H1 (cell line): ENCODE results near the gene SORBS1. TPM values are rescaled to one million over a fixed set of nuclear protein-coding genes. Genes with fewer than 3 reads are reported as not detected.

Experiments
- BRCA1 ChIP-seq: IDR thresholded peaks from 2 replicates; pipeline ENCODE4 v1.6.1; 2012; ENCODE audit warnings: low read depth, low read length, improper control_type of control experiment
- CBX8 ChIP-seq: fragments of 300-800, 300-1000 bp; sonication (generic); IDR thresholded peaks from 2 replicates; pipeline ENCODE4 v1.7.1; 2016; ENCODE audit warnings: low read depth, low read length, borderline replicate concordance
- CHD2 ChIP-seq: IDR thresholded peaks from 2 replicates; pipeline ENCODE4 v1.6.1; 2012; ENCODE audit warnings: low read length, improper control_type of control experiment
- CREB1 ChIP-seq: IDR thresholded peaks from 2 replicates; pipeline ENCODE4 v1.6.1; 2012; ENCODE audit warnings: inconsistent platforms
- CTBP2 ChIP-seq: IDR thresholded peaks from 2 replicates; pipeline ENCODE4 v1.7.0; 2011; ENCODE audit warnings: borderline replicate concordance, mild to moderate bottlenecking, moderate library complexity, mixed read lengths, low read length; ENCODE audit not compliant: insufficient read depth, insufficient read length
- EZH2 ChIP-seq: fragments of 200-600 bp; sonication (generic); IDR thresholded peaks from 2 replicates; pipeline ENCODE4 v1.7.1; 2012; ENCODE audit warnings: low read depth, mild to moderate bottlenecking, moderate library complexity, low read length, inconsistent platforms; ENCODE audit not compliant: severe bottlenecking
- HDAC2 ChIP-seq, 2 experiments: fragments of 300-600 bp in 1 of 2; sonication (generic) in 1 of 2; IDR thresholded peaks; 2 replicates each; pipeline ENCODE4 v1.6.1; 2011 to 2012; ENCODE audit warnings: low read depth in 2 of 2, low read length in 2 of 2, mild to moderate bottlenecking in 2 of 2, moderate library complexity in 2 of 2, borderline replicate concordance in 1 of 2, inconsistent platforms in 1 of 2
- HDAC6 ChIP-seq: IDR thresholded peaks from one replicate; pipeline ENCODE4 v1.7.1; 2012; ENCODE audit warnings: low read depth, mild to moderate bottlenecking, inconsistent platforms, low read length, moderate library complexity
- JUND ChIP-seq: IDR thresholded peaks from 2 replicates; pipeline ENCODE4 v1.6.1; 2011; ENCODE audit warnings: mild to moderate bottlenecking, improper control_type of control experiment, low read length
- KDM5A ChIP-seq: fragments of 200-600 bp; IDR thresholded peaks from 2 replicates; pipeline ENCODE4 v1.7.1; 2012; ENCODE audit warnings: mild to moderate bottlenecking, low read length, inconsistent platforms, mixed read lengths
- MAFK ChIP-seq: IDR thresholded peaks from 2 replicates; pipeline ENCODE4 v1.6.1; 2012; ENCODE audit warnings: low read depth, mild to moderate bottlenecking, improper control_type of control experiment, low read length
- NRF1 ChIP-seq: IDR thresholded peaks from 2 replicates; pipeline ENCODE4 v1.6.1; 2011; ENCODE audit warnings: mild to moderate bottlenecking, low read depth, low read length, improper control_type of control experiment
- PHF8 ChIP-seq: fragments of 200-600 bp; sonication (generic); conservative IDR thresholded peaks from 2 replicates; pipeline ENCODE4 v1.7.1; 2012; ENCODE audit warnings: low read depth, mild to moderate bottlenecking, inconsistent platforms, low read length, moderate library complexity
- RFX5 ChIP-seq: IDR thresholded peaks from 2 replicates; pipeline ENCODE4 v1.6.1; 2011; ENCODE audit warnings: low read depth, low read length, improper control_type of control experiment, borderline replicate concordance
- RNF2 ChIP-seq: fragments of 200-900, 300-1000 bp; sonication (generic); IDR thresholded peaks from 2 replicates; pipeline ENCODE4 v1.7.1; 2016; ENCODE audit warnings: borderline replicate concordance, low read depth, mild to moderate bottlenecking, antibody characterized with exemption, low read length; ENCODE audit not compliant: poor library complexity, severe bottlenecking; ENCODE audit errors: missing control alignments
- RXRA ChIP-seq: IDR thresholded peaks from 2 replicates; pipeline ENCODE4 v1.6.1; 2011; ENCODE audit warnings: low read depth, mild to moderate bottlenecking, low read length, moderate library complexity; ENCODE audit not compliant: insufficient read depth
- SIRT6 ChIP-seq: IDR thresholded peaks from one replicate; pipeline ENCODE4 v1.7.1; 2012; ENCODE audit warnings: low read length, inconsistent platforms
- SP2 ChIP-seq: IDR thresholded peaks from 2 replicates; pipeline ENCODE4 v1.6.1; 2012; ENCODE audit warnings: mild to moderate bottlenecking, low read length, inconsistent platforms
- SP4 ChIP-seq: IDR thresholded peaks from 2 replicates; pipeline ENCODE4 v1.6.1; 2012; ENCODE audit warnings: low read length, inconsistent platforms
- SUZ12 ChIP-seq: fragments of 200-600 bp; sonication (generic); IDR thresholded peaks from 2 replicates; pipeline ENCODE4 v1.6.1; 2012; ENCODE audit warnings: mild to moderate bottlenecking, inconsistent platforms, low read length, moderate library complexity, mixed read lengths
- TAF7 ChIP-seq: optimal IDR thresholded peaks from 2 replicates; pipeline ENCODE3; 2011; ENCODE audit warnings: low read depth, mild to moderate bottlenecking, inconsistent platforms, low read length, moderate library complexity, borderline replicate concordance
- TBP ChIP-seq: IDR thresholded peaks from 2 replicates; pipeline ENCODE4 v1.6.1; 2011; ENCODE audit warnings: low read depth, low read length, improper control_type of control experiment
- polyA plus RNA-seq, 7 experiments: library from polyadenylated mRNA; depleted of rRNA in 3 of 7; stranded (reverse) in 5 of 7; unstranded in 2 of 7; fragments of >200 nt in 5 of 7; fragments of 200-250 nt in 2 of 7; gene quantifications; 1 replicate in 5 of 7; 2 replicates in 1 of 7; 4 replicates in 1 of 7; pipeline versions ENCODE4 v1.2.1 to v1.2.3, GENCODE V29; 2011 to 2013; ENCODE audit warnings: missing spikeins in 2 of 7, mixed read lengths in 2 of 7
- total RNA-seq: library from RNA; stranded (reverse); fragmentation: NEBNext Ultra II Directional; extraction: Animal tissue kit (Norgen Biotek cat#: 25700); gene quantifications from 2 replicates; pipeline ENCODE4 v1.2.1, GENCODE V29; 2021
- TF ChIP-seq, protein P1 (sequence below): IDR thresholded peaks from 2 replicates; pipeline ENCODE4 v1.6.1; 2012; ENCODE audit warnings: low read length, inconsistent platforms

SORBS1 gene
- total and polyA plus RNA-seq, 2 of the 8 experiments (the other 6 are each of a cell fraction or from before 2014, with no cell fraction given) = 16.0 to 35.0 TPM

DNA sequence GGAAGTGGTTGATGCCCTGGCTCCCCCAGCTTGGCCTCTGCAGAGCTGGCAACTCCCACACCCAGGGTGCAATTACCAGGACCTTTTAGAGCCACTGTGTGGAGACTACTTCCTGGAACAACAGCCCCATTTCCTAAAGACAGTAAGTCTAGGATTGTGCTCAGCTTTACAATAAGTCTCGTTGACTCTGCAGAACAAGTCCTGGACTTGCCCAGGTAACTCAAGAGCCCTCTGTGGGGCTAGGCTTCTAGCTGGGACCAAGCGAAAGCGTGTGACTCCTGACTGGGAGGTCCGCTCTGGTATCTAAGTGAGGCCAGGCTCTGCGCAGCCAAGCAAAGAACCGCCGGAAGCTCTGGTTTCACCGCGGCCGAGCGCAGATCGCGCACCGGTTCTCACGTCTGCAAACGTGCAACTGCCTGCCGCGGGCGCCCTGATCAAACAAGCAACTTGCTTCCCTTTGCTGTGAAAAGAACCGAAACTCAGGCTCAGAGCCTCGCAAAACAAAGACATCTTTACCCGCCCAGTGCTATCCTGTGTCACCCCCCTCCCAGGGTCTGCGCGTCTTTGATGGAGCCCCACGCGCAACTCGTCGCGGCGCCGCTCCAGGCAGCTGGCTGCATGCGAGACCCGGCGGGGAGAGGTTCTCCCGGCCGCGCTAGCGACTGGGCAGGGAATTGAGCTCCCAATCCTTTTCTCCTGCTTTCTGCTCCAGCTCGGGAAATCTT, 266.0 kb downstream of the SORBS1 start (continued):
- TF ChIP-seq RXRA (no peak), SP2 (no peak), SUZ12 (peak; percentile 46; the same call in 1 of the 2 replicates), RNF2 (no peak), CREB1 (0 out of 2 replicates have a peak, but pooled peaks have one; percentile 3), SIRT6 (no peak), HDAC6 (no peak), KDM5A (no peak), EZH2 (peak; percentile 57), SP4 (no peak), JUND (no peak), BRCA1 (no peak), MAFK (no peak), RFX5 (no peak), CBX8 (no peak), TBP (no peak), CHD2 (no peak), NRF1 (no peak), CTBP2 (no peak), PHF8 (no peak), HDAC2 (IDR thresholded peaks at IDR 0.05; ENCODE audit: borderline replicate concordance in 1 of 2, low read depth in 2 of 2, low read length in 2 of 2) (0 out of 4 replicates have a peak, but pooled peaks of 1 of the 2 experiments have one; percentile 11), TAF7 (no peak)
- TF ChIP-seq, protein P1, sequence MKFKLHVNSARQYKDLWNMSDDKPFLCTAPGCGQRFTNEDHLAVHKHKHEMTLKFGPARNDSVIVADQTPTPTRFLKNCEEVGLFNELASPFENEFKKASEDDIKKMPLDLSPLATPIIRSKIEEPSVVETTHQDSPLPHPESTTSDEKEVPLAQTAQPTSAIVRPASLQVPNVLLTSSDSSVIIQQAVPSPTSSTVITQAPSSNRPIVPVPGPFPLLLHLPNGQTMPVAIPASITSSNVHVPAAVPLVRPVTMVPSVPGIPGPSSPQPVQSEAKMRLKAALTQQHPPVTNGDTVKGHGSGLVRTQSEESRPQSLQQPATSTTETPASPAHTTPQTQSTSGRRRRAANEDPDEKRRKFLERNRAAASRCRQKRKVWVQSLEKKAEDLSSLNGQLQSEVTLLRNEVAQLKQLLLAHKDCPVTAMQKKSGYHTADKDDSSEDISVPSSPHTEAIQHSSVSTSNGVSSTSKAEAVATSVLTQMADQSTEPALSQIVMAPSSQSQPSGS = no peak
- TF ChIP-seq, all 59 proteins: peak for 9
